Endodermal cell (in vitro differentiated cells): Measurements from ENCODE around the gene CEBPE. TPM values are rescaled to one million over a fixed set of nuclear protein-coding genes. Genes with fewer than 3 reads are reported as not detected.

Experiments used
- DNase-seq: peaks from one replicate; pipeline ENCODE4 v3.0.0-alpha.2; 2017
- H3K27ac ChIP-seq: 2 replicates; pipeline ENCODE4 v1.5.1; 2013; ENCODE audit warnings: mild to moderate bottlenecking, low read depth, low read length, moderate library complexity
- H3K27me3 ChIP-seq: 2 replicates; pipeline ENCODE4 v1.6.1; 2013; ENCODE audit warnings: mild to moderate bottlenecking, low read length, moderate library complexity; ENCODE audit not compliant: insufficient read depth, control insufficient read depth, poor library complexity, severe bottlenecking
- H3K36me3 ChIP-seq: 2 replicates; pipeline ENCODE4 v1.7.0; 2013; ENCODE audit warnings: mild to moderate bottlenecking, low read length, moderate library complexity; ENCODE audit not compliant: control insufficient read depth, insufficient read depth
- H3K4me1 ChIP-seq: one replicate; pipeline ENCODE4 v1.7.0; 2013; ENCODE audit warnings: low read length; ENCODE audit not compliant: control insufficient read depth, insufficient read depth
- H3K4me3 ChIP-seq: 2 replicates; pipeline ENCODE4 v1.5.1; 2013; ENCODE audit warnings: mild to moderate bottlenecking, low read length, moderate library complexity
- H3K9ac ChIP-seq: 2 replicates; pipeline ENCODE4 v1.6.1; 2013; ENCODE audit warnings: mild to moderate bottlenecking, low read length, moderate library complexity; ENCODE audit not compliant: poor library complexity, severe bottlenecking; ENCODE audit errors: extremely low read depth
- H3K9me3 ChIP-seq: 2 replicates; pipeline ENCODE4 v1.6.1; 2013; ENCODE audit warnings: mild to moderate bottlenecking, low read length, moderate library complexity; ENCODE audit not compliant: control insufficient read depth
- H3K27ac Mint-ChIP-seq: 2 replicates; pipeline ENCODE4 v1.8.0; 2020; ENCODE audit warnings: mixed read lengths
- H3K27me3 Mint-ChIP-seq: 2 replicates; pipeline ENCODE4 v1.8.0; 2021; ENCODE audit warnings: mild to moderate bottlenecking, mixed read lengths; ENCODE audit not compliant: insufficient read depth
- H3K36me3 Mint-ChIP-seq: 2 replicates; pipeline ENCODE4 v1.8.0; 2020; ENCODE audit warnings: low read depth, mixed read lengths
- H3K4me1 Mint-ChIP-seq: 2 replicates; pipeline ENCODE4 v1.8.0; 2020; ENCODE audit warnings: mixed read lengths
- H3K4me3 Mint-ChIP-seq: 2 replicates; pipeline ENCODE4 v1.8.0; 2020; ENCODE audit warnings: mild to moderate bottlenecking, moderate library complexity, mixed read lengths
- H3K9me3 Mint-ChIP-seq: 2 replicates; pipeline ENCODE4 v1.8.0; 2020; ENCODE audit warnings: mild to moderate bottlenecking, mixed read lengths
- WGBS, 2 experiments: methylation state at CpG; one replicate each; pipeline versions ENCODE4 v1.1.5 to v1.1.7; 2013; ENCODE audit warnings: missing lambda C conversion rate in 2 of 2, mixed read lengths in 1 of 2; ENCODE audit not compliant: insufficient coverage in 1 of 2, insufficient read length in 1 of 2; 5-methylcytosine and 5-hydroxymethylcytosine counted together
- total RNA-seq, 2 donors: library from RNA; stranded (reverse); fragmentation: NEBNext Ultra II Directional in 1 of 2; extraction: Animal tissue kit (Norgen Biotek cat#: 25700) in 1 of 2; gene quantifications; 2 replicates in 1 of 2; 3 replicates in 1 of 2; pipeline ENCODE4 v1.2.1, GENCODE V29; 2021
- TF ChIP-seq, protein P1 (sequence below): fragments of 200-600 bp; sonication (generic); conservative IDR thresholded peaks from 2 replicates; pipeline ENCODE4 v1.5.0; 2021; ENCODE audit warnings: antibody characterized with exemption, mild to moderate bottlenecking

Gene CEBPE
- total RNA-seq, 2 donors from 2014 or later: not detected

DNA sequence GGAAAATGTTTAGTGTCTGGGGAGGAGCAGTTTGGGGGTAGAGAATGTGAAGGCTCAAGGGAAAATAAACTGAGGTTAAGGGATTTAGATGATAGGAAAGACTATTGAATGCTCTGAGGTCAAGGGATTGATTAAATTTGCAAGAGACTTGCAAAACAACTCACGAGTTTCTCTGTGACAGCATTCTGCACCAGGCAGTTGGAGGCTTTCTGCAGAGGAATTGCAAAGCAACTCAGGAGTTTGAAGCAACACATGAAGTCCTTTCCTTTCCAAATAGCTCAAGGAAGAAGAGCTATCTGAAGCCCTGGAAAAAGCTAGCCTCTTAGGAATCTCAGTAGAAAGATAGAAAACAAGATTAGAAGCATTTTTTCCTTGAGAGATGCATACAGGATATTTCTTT lies 40.5 kb upstream of the CEBPE start:
- TF ChIP-seq, protein P1, sequence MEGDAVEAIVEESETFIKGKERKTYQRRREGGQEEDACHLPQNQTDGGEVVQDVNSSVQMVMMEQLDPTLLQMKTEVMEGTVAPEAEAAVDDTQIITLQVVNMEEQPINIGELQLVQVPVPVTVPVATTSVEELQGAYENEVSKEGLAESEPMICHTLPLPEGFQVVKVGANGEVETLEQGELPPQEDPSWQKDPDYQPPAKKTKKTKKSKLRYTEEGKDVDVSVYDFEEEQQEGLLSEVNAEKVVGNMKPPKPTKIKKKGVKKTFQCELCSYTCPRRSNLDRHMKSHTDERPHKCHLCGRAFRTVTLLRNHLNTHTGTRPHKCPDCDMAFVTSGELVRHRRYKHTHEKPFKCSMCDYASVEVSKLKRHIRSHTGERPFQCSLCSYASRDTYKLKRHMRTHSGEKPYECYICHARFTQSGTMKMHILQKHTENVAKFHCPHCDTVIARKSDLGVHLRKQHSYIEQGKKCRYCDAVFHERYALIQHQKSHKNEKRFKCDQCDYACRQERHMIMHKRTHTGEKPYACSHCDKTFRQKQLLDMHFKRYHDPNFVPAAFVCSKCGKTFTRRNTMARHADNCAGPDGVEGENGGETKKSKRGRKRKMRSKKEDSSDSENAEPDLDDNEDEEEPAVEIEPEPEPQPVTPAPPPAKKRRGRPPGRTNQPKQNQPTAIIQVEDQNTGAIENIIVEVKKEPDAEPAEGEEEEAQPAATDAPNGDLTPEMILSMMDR: no peak
- H3K27me3 ChIP-seq: peaks cover 4% of the 10 kb centered on the region
- H3K27ac Mint-ChIP-seq: no peak overlapping the region
- no peak for DNase-seq
- 53 to 67% methylated on average over 1 of the region's 1 CpG for WGBS, 2 experiments
- H3K36me3 Mint-ChIP-seq: peaks cover 13% of the 10 kb centered on the region
- H3K27ac ChIP-seq: no peak overlapping the region
- no peak overlapping the region for H3K9ac ChIP-seq
- no peak overlapping the region for H3K4me3 ChIP-seq
- peaks cover 46% of the 10 kb centered on the region for H3K4me1 Mint-ChIP-seq
- H3K4me1 ChIP-seq: peaks cover 12% of the 10 kb centered on the region
- no peaks in the 10 kb centered on the region for H3K27me3 Mint-ChIP-seq
- H3K9me3 Mint-ChIP-seq: no peaks in the 10 kb centered on the region
- H3K9me3 ChIP-seq: no peaks in the 10 kb centered on the region
- no peaks in the 10 kb centered on the region for H3K36me3 ChIP-seq
- no peak overlapping the region for H3K4me3 Mint-ChIP-seq

DNA sequence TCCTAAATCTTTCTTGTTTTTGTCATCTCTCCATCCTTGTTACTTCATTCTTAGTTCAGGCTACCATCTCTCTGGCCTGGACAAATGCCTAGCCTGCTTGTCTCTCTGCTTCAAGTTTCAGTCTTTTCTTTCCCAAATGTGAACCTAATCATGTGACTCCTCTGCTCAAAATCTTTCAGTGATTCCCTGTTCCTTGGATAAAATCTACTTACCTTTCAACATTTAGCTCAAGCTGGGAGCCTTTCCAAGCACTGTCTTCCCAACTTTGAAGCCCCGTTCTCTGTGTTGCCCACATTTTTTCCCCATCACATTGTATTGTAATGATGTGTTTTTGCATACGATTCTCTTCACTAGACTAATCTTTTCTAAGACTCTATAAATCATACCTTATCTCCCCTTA lies 39.7 kb upstream of the CEBPE start:
- H3K27ac Mint-ChIP-seq: no peak overlapping the region
- no peak for DNase-seq
- Histone ChIP-seq H3K27ac (no peak overlapping the region), H3K4me1 (peaks cover 12% of the 10 kb centered on the region), H3K9ac (no peak overlapping the region), H3K9me3 (no peaks in the 10 kb centered on the region), H3K27me3 (peaks cover 4% of the 10 kb centered on the region), H3K36me3 (no peaks in the 10 kb centered on the region), H3K4me3 (no peak overlapping the region)
- TF ChIP-seq, protein P1: no peak
- H3K27me3 Mint-ChIP-seq: no peaks in the 10 kb centered on the region
- peaks cover 6% of the 10 kb centered on the region for H3K36me3 Mint-ChIP-seq
- WGBS, 2 experiments: 100% methylated on average over 1 of the region's 2 CpGs; no CpG with 5 or more reads in 1 of the 2 experiments
- peaks cover 47% of the 10 kb centered on the region for H3K4me1 Mint-ChIP-seq
- H3K9me3 Mint-ChIP-seq: no peaks in the 10 kb centered on the region
- H3K4me3 Mint-ChIP-seq: no peak overlapping the region

DNA sequence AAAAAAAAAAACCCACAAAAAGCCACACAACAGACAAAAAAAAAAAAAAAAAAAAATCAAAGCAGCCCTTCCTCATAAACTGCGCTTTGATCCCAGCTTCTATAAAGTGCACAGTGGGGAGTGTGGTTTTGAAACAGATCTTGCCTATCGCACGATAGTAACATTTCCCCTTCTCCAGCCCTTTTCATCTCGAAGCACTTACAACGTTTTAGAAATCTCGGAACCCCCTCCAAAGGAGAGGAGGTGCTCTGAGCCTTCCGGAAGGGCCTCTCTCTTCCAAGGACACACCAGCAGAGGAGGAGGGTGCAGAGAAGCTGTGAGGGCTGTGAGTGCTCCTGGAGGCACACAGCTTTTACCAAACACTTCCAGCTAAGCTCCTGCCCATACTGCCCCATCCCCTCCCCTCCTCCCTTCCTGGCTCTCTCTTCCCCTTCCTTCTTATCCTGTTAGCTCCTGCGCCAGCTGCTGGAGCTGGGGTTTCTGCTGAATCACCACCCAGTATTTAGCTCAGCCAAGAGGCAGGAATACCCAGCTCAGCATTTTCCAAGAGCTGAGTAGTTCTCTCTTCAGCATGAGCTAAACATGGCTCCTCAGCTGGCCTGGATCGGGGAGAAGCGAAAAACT lies 36.0 kb upstream of the CEBPE start:
- Histone ChIP-seq H3K27ac (peak overlapping the region; percentile 3), H3K9me3 (no peaks in the 10 kb centered on the region), H3K9ac (no peak overlapping the region), H3K4me3 (no peak overlapping the region), H3K4me1 (peaks cover 12% of the 10 kb centered on the region), H3K27me3 (peaks cover 16% of the 10 kb centered on the region), H3K36me3 (no peaks in the 10 kb centered on the region)
- TF ChIP-seq, protein P1: no peak
- peaks cover 6% of the 10 kb centered on the region for H3K36me3 Mint-ChIP-seq
- peak; percentile 80 for DNase-seq
- peaks cover 28% of the 10 kb centered on the region for H3K4me1 Mint-ChIP-seq
- H3K9me3 Mint-ChIP-seq: no peaks in the 10 kb centered on the region
- peaks cover 2% of the 10 kb centered on the region for H3K27me3 Mint-ChIP-seq
- H3K27ac Mint-ChIP-seq: peak overlapping the region; percentile 52
- 75 to 83% methylated on average over 1 to 10 of the region's 10 CpGs for WGBS, 2 experiments
- no peak overlapping the region for H3K4me3 Mint-ChIP-seq
